Caco-2 (cell line): Measurements from ENCODE around the gene ISYNA1. TPM values are rescaled to one million over a fixed set of nuclear protein-coding genes. Genes with fewer than 3 reads are reported as not detected.

Experiments
- BruUV-seq: library from RNA; stranded (reverse); fragments of 400-500 nt; replicated peaks from 2 replicates; lab custom pipeline; 2021; lab: Mats Ljungman, UMichigan
- CTCF ChIA-PET: fragments of 300-600 bp; sonication (Branson Sonifier 250); formaldehyde crosslinking; loops from one replicate; lab custom pipeline; 2022; ENCODE audit warnings: antibody characterized with exemption; lab: Charles Lee
- POLR2A ChIA-PET: fragments of 300-600 bp; sonication (Branson Sonifier 250); formaldehyde crosslinking; loops from one replicate; lab custom pipeline; 2022; ENCODE audit warnings: antibody characterized with exemption; lab: Charles Lee
- DNase-seq, 2 experiments: peaks; one replicate each; pipeline versions ENCODE4 v3.0.0 to v3.0.0-alpha.2; 2020 to 2022
- H3K27me3 ChIP-seq: replicated peaks from 2 replicates; pipeline ENCODE4 v1.6.0; 2011; ENCODE audit warnings: low read length; ENCODE audit not compliant: control insufficient read depth, insufficient read depth
- H3K36me3 ChIP-seq: 2 replicates; pipeline ENCODE4 v1.5.1; 2011; ENCODE audit warnings: low read length; ENCODE audit not compliant: control insufficient read depth, insufficient read depth
- H3K4me1 ChIP-seq: fragments of 250-450 bp; sonication (Bioruptor Pico); 2 replicates; pipeline ENCODE4 v1.5.1; 2020; ENCODE audit warnings: mild to moderate bottlenecking
- H3K4me3 ChIP-seq: 2 replicates; pipeline ENCODE4 v1.5.1; 2011; ENCODE audit warnings: low read depth, mild to moderate bottlenecking, control low read depth, low read length
- H3K9me3 ChIP-seq: fragments of 250-450 bp; sonication (Bioruptor Pico); 2 replicates; pipeline ENCODE4 v1.5.1; 2020; ENCODE audit warnings: mild to moderate bottlenecking, moderate library complexity
- H3K27ac Mint-ChIP-seq: one replicate; pipeline ENCODE4 v1.8.0; 2022; ENCODE audit warnings: mixed read lengths; ENCODE audit not compliant: unreplicated experiment
- H3K27me3 Mint-ChIP-seq: one replicate; pipeline ENCODE4 v1.8.0; 2022; ENCODE audit warnings: mixed read lengths; ENCODE audit not compliant: insufficient read depth, unreplicated experiment
- H3K36me3 Mint-ChIP-seq: one replicate; pipeline ENCODE4 v1.8.0; 2022; ENCODE audit warnings: mild to moderate bottlenecking, mixed read lengths; ENCODE audit not compliant: insufficient read depth, unreplicated experiment
- H3K4me1 Mint-ChIP-seq: one replicate; pipeline ENCODE4 v1.8.0; 2022; ENCODE audit warnings: low read depth, mixed read lengths; ENCODE audit not compliant: unreplicated experiment
- H3K4me3 Mint-ChIP-seq: one replicate; pipeline ENCODE4 v1.8.0; 2022; ENCODE audit warnings: mild to moderate bottlenecking, moderate library complexity, mixed read lengths; ENCODE audit not compliant: unreplicated experiment
- H3K9me3 Mint-ChIP-seq: one replicate; pipeline ENCODE4 v1.8.0; 2022; ENCODE audit warnings: mixed read lengths; ENCODE audit not compliant: unreplicated experiment
- CTCF ChIP-seq, 2 experiments: fragments of 200-600 bp in 1 of 2; IDR thresholded peaks; 1 replicate in 1 of 2; 2 replicates in 1 of 2; pipeline versions ENCODE4 v1.5.1 to v1.8.0; 2011 to 2022; ENCODE audit warnings: antibody characterized with exemption in 1 of 2, control low read depth in 1 of 2, inconsistent platforms in 1 of 2, low read depth in 1 of 2, low read length in 1 of 2, mild to moderate bottlenecking in 1 of 2, moderate library complexity in 1 of 2; ENCODE audit not compliant: insufficient read depth in 1 of 2, severe bottlenecking in 1 of 2, unreplicated experiment in 1 of 2
- intact Hi-C: fragments of 100-400 bp; cut with micrococcal nuclease; formaldehyde crosslinking; loops from one replicate; pipeline ENCODE4 v1.10.0; 2022; ENCODE audit not compliant: unreplicated experiment
- total RNA-seq: library from RNA; stranded (reverse); gene quantifications from 2 replicates; pipeline ENCODE4 v1.2.3, GENCODE V29; 2022

The ISYNA1 gene
- total RNA-seq, 1 experiment from 2014 or later: 65.3 TPM

- TF ChIP-seq CTCF (IDR thresholded peaks at IDR 0.05; ENCODE audit: insufficient read depth in 1 of 2, low read depth in 1 of 2, low read length in 1 of 2, severe bottlenecking in 1 of 2, unreplicated experiment in 1 of 2): no peak
- peak; percentile 87 to 88 for DNase-seq
- POLR2A ChIA-PET: interaction anchor here (0.5 to 4.0 kb wide), 9 partner anchors 15 to 192 kb away, joined by 3 to 32 read pairs (median 4); partner anchors contain the start of genes JUND and LSM4
- Histone ChIP-seq H3K27me3 (no peaks in the 10 kb centered on the region), H3K36me3 (no peaks in the 10 kb centered on the region), H3K9me3 (no peaks in the 10 kb centered on the region), H3K4me3 (peak overlapping the region; percentile 57), H3K4me1 (peaks cover 33% of the 10 kb centered on the region)
- CTCF ChIA-PET: interaction anchor here (0.7 to 1.8 kb wide), 8 partner anchors 15 to 139 kb away, joined by 3 to 11 read pairs (median 4); partner anchors contain the start of gene GDF15
- H3K9me3 Mint-ChIP-seq: no peaks in the 10 kb centered on the region
- no TSS peak for BruUV-seq
- no peaks in the 10 kb centered on the region for H3K4me1 Mint-ChIP-seq
- H3K27ac Mint-ChIP-seq: peak overlapping the region; percentile 91
- H3K27me3 Mint-ChIP-seq: no peaks in the 10 kb centered on the region
- intact Hi-C loops: no loop called here
- H3K4me3 Mint-ChIP-seq: peak overlapping the region; percentile 89
- H3K36me3 Mint-ChIP-seq: peaks cover 18% of the 10 kb centered on the region
Observed at GRCh38 chr19:18416778-18417249, 21.1 kb downstream of the ISYNA1 start.

GRCh38 chr19:18415178-18415867 lies 22.6 kb downstream of the ISYNA1 start:
- peak overlapping the region; percentile 34 for H3K27ac Mint-ChIP-seq
- no peak for DNase-seq
- H3K4me3 Mint-ChIP-seq: peak overlapping the region; percentile 19
- ChIA-PET CTCF (interaction anchor here (0.6 to 1.0 kb wide), 2 partner anchors 14 to 30 kb away, joined by 3 to 5 read pairs; partner anchors contain the start of gene GDF15), POLR2A (no interaction called here)
- H3K27me3 Mint-ChIP-seq: no peaks in the 10 kb centered on the region
- TF ChIP-seq CTCF (IDR thresholded peaks at IDR 0.05; ENCODE audit: insufficient read depth in 1 of 2, low read depth in 1 of 2, low read length in 1 of 2, severe bottlenecking in 1 of 2, unreplicated experiment in 1 of 2): no peak
- Histone ChIP-seq H3K36me3 (no peaks in the 10 kb centered on the region), H3K9me3 (no peaks in the 10 kb centered on the region), H3K4me3 (no peak overlapping the region), H3K27me3 (no peaks in the 10 kb centered on the region), H3K4me1 (peaks cover 23% of the 10 kb centered on the region)
- peaks cover 16% of the 10 kb centered on the region for H3K36me3 Mint-ChIP-seq
- peaks cover 3% of the 10 kb centered on the region for H3K4me1 Mint-ChIP-seq
- intact Hi-C loops: no loop called here
- no TSS peak for BruUV-seq
- H3K9me3 Mint-ChIP-seq: no peaks in the 10 kb centered on the region

GRCh38 chr19:18414504-18415177 lies 23.3 kb downstream of the ISYNA1 start:
- Mint-ChIP-seq H3K36me3 (peaks cover 12% of the 10 kb centered on the region), H3K27me3 (no peaks in the 10 kb centered on the region), H3K4me1 (peaks cover 6% of the 10 kb centered on the region), H3K9me3 (no peaks in the 10 kb centered on the region), H3K27ac (no peak overlapping the region), H3K4me3 (no peak overlapping the region)
- no TSS peak for BruUV-seq
- Histone ChIP-seq H3K4me1 (peaks cover 21% of the 10 kb centered on the region), H3K4me3 (no peak overlapping the region), H3K27me3 (no peaks in the 10 kb centered on the region), H3K36me3 (no peaks in the 10 kb centered on the region), H3K9me3 (no peaks in the 10 kb centered on the region)
- ChIA-PET POLR2A (interaction anchor here (0.5 to 1.3 kb wide), 3 partner anchors 29 to 140 kb away, joined by 3 to 14 read pairs (median 3); partner anchors contain the start of genes GDF15, IQCN and JUND), CTCF (interaction anchor here (0.6 to 1.3 kb wide), 3 partner anchors 13 to 86 kb away, joined by 3 to 11 read pairs (median 5); partner anchors contain the start of gene GDF15)
- no peak for TF ChIP-seq CTCF (IDR thresholded peaks at IDR 0.05; ENCODE audit: insufficient read depth in 1 of 2, low read depth in 1 of 2, low read length in 1 of 2, severe bottlenecking in 1 of 2, unreplicated experiment in 1 of 2)
- DNase-seq: no peak
- intact Hi-C loops: no loop called here
